ENCODE measurements around the gene ZEB2.

The ZEB2 gene

DNA sequence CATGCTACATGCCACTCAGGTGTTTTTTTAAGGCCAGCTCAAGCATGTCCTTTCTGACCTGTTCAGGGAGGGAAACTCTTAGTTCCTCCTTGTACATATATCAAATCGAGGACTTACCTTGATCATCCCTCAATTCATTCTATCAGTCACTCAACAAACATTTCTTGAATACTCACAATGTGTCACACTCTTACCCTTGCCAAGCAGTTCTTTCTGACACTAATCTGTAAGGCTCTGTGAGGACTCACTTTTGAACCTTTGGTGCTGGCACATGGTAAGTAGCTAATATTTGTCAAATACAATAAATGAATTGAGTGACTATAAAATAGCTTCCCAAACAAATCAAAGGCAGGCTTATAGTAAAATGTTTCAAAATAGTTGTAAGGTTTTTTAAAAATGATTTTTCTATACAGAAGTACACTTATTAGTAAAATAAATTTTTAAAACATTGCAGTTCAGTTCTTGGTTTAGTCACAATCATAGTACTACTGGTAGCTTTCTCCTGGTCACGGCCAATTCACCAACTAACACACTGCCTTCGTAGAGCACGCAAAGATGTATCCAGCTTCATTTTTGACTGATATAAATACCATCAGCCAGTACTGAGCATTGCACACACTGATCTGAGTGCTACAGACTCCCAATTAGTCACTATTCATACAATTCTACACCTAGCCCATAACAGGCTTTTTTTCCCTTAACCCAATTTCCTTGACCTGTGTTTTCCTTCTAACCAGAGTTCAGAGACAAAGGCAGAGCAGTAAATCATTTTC is 50.9 kb downstream of the ZEB2 start:
- no peak for DNase-seq

DNA sequence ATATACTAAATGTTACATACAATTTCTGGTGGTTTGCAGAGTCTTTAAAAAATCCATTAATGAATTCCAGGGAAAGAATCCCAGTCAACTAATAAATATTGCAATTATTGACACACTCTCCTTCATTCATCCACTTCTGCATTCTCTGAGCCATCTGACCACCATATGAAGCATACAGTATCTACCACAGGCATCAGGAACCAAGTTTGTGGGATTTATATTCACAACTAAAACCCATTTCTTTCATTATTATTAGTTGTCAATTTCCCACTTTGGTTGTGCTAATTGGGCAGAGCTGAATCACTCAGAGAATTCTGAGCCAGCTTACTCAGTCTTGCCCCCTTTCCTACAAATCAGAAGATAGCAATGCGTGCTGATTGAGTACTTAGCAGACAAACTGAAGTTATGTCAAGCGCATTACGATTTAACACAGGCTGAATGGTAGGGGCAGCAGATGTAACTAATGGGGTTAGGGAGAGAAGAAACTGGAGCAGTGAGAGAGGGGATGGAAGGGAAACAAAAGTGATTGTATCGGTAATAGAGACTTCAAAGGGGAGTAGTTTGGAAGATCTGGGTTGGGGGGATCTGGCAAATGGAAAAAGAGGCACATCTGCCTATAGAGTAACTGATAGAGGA is 52.3 kb downstream of the ZEB2 start:
- DNase-seq = no peak

DNA sequence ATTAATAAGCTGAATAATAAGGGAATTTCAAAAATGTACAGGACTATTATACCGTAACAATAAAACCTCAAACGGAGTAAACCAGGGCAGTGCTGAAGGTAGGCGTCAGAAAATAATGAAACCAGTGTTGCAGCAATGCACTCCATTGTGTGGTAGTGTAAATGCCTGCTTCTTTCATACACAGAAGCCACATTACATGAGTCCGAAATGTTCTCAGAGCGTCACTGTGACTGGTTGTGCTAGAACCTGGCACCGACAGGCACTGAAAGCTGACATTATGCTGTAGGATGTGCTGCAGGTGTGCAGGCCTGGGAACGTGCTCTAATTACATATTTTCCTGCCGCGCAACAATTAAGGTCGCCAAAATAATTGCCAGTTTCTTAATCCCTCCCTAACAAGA is 53.3 kb downstream of the ZEB2 start:
- DNase-seq = no peak

DNA sequence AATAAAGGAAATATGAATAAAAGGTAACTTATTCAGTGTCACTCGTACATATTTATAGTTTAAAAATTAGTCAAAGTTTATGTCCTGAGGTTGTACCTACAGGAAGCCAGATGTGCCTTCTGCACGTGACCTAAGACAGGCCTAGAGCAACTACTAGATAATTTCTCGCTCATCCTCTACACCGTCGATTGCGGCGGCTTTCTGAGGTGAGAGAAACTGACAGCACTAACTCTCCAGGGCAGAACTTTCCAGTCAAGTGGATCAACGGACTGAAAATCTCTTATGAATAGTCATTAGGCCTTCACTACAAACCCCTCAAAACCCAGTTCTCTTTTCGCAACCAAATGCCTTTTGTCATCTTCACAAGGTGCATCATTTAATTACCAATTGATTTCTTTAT is 54.2 kb downstream of the ZEB2 start:
- DNase-seq = no peak

DNA sequence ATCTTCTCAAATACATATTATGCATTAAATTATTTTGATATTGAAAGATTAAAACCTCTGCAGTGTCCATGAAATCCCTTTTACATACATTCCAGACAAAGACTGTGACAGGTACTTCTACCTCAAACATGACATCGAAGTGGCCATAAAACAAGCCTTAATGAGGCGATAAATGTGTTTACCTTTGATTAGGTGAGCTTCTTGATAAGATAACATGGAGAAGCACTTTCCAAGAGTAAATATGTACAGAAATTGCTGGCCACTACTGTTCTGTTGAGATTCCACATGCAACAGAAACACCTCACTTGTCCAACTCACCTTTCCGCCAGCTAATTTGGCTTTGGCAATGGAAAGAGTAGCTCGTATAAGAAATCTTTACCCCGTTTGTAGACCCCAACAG is 55.2 kb downstream of the ZEB2 start:
- DNase-seq = no peak

DNA sequence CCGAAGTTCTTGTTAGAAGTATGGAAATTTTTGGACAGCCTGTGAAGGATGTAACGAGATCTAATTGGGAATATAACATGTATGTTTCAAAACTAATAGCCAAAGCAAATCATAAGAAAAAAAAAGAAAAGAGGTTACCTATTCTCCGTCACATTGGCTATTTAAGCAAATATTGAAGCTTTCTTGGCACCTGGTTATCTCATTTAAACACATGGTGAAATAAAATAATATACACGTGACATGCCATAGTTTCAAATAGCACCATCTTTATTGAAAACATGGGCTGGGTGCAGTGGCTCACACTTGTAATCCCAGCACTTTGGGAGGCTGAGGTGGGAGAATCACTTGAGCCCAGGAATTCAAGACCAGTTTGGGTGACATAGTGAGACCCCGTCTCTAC is 56.7 kb downstream of the ZEB2 start:
- no peak for DNase-seq

DNA sequence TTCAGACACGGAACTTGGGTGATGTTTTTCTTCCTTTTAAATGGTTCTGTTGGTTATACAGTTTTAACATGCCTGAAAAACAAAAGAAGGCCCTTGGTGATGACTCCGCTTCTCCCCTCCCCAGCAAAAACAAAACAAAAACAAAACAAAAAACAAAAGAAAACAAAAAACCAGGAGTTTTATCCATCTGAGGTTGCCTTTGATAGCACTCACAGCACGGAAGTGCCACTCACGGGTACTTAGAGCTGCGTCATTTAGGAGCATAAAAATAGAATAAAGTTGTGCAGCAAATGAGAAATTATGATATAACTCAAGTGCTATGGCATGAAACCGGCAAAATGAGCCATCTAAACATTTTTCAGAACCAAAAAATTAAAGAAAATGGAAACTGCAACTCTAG is 57.7 kb downstream of the ZEB2 start:
- no peak for DNase-seq

DNA sequence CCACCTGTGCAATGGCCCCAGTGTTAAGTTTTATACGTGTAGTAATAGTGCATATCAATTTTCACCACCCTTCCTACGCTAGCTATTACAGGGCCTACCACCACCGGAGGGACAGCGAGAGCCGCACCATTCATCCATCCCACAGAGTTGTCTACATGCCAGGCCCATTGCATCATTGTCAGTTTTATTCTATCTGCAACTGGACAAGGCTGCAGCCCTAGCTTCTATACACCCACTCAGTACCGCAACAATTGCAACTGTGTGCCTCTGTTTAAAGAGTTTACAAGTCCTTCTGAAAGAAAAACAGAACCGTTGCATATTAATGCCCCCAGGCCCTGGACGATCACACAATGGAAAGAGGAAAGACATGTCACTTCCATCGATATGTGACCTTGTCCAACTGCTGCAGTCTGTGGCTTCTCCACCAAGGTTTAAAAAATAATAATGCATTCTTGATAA is 58.6 kb downstream of the ZEB2 start:
- peak; percentile 56 for DNase-seq

DNA sequence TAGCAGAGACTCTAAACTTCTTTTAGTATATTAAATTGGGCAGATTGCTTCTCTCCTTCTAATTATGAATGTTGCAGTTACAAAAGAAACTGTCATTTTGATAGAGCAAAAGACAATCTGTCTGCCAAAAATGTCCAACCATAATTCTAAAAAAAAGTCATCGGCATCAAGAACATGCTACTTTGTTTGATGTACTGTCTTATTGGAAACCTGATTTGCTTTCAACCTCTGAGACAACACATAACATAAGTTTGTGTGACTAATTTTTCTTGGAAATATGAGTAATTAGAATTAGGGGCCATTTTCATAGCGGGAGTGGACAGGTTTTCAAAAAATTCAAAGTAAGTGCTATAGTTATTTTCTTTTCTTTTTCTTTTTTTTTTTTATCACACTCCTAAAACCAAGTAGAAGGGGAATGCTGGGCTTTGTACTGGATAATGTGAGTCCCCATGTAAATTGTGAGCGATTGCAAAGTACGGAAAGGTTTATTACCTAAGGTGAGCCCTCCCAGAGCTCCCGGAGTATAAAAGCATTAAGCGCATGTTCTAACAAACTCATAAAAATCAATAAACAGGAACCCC is 59.1 kb downstream of the ZEB2 start:
- DNase-seq = no peak

DNA sequence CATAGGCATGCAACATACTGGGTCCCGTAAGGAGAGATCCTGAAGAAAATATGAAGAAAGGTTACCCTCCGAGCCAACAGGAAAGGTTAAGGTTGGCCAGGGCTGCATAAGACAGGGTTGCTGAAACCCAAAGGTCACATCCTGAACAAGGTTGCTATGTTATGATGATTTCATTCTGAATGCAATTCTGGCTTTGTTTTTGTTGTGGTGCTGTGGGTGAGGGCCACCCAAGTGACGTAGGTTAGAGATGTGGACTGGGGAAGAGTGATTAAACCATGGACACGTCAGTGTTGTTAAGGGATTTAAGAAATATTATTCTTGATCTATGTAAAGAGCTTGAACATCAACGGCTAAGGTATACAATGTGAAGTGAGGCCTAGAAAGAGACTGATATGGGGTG is 60.0 kb downstream of the ZEB2 start:
- DNase-seq = peak; percentile 91

DNA sequence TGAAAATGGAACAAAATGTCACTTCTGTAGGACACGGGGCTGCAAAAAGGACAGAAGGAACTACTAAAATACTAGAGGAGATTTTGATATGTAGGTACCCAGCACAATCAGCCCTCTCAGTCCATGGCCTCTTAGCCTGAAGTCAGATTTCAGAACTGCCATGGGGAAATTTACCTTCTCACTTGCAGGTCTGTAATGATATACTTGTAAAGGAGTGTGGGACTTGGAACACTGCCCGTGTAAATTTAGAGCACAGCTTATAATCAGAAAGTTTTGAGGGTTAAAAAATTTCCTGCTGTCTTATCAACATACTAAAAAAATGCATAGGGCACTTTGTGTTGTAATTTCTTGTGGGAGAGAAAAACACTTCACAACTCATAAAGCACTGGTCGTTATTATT is 60.6 kb downstream of the ZEB2 start:
- no peak for DNase-seq

DNA sequence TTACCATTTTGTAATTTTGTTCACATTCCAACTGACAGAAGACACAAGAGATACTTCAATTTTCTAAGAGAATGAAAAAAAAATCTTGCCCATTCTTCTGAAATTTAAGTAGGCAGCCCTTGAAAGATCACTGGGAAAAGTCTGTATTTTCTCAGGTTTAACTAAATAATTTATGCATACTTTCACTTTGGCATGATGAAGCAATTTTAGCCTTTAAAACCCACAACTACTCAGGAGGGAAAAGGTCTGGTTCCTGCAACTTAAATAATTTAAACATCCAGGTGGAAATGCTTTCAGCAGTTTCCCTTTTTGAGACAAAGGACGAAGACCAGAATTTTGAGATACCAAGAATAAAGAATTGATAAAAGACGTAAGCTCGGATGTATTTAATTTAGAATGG is 61.4 kb downstream of the ZEB2 start:
- DNase-seq = no peak

DNA sequence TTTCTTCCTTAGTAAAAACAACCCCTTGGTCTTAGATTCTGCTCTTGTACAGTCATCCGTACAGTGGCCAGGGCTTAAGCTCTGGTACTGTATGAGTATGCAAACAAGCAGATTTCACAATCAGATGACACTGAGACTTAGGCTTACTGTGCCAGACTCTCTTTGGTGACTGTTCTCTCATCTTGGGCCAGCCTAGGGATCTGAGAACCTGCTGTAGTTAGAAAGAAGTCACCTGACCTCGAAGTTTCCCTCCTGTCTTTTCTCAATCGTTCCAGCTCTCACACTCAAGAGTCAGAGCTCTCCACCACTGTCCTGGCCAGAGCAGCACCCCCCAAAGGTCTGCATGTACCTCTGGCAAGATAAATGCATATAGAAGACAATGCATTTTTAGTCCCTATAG is 63.2 kb downstream of the ZEB2 start:
- peak; percentile 93 for DNase-seq

DNA sequence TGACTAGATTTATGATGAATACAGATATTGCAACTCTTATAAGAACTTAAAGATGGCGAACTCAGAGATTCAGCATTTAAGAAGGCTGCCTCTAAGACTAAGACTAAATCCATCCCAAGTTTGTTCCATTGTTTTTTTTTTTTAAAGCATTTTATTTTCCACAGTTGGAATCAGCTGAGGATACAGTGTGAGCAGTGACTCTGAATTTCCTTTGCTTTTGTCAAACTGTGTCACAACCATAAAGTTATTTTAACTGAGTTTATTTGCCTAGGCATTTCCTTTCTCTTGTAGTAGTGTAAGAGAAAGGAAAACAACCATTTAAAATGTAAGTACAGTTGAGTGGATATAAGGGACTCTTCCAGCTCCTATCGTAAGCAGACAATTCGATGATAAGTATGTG is 63.9 kb downstream of the ZEB2 start:
- no peak for DNase-seq

DNA sequence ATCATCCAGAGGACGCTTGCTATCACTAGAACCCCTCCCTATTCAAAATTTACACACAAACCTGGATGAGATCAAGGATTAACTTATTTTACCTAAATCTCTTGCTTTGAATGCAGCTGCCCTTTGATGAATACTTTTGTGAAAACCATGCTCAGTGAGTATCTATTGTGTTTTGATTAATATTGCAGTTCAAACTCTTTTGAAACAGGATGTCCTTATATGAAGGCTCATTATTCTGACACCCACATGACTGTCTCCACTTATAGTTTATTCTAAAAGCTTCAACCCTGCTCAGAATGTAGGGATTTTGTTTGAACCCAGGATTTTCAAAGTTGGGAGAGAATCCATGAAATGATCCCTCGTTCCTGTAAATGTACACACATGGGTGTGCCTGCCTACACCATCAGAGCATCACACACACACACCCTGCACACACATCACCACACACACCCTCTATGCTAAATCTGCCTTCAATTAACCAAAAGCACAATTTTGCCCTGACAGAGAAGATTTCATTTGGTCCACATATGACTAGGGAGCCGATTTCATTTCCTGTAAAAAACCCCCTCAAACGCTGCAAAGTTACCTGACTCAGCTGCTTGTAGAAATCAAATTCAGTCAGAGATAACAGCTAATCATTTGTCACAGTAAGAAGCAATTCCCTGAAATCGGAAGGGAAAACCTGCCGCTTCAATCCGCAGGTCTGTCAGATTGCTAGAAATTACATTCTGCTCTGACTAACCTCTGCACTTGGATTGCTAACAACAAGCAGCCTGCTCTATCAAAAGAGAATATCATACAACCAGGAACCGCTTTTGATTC is 65.2 kb downstream of the ZEB2 start:
- DNase-seq = peak; percentile 38

DNA sequence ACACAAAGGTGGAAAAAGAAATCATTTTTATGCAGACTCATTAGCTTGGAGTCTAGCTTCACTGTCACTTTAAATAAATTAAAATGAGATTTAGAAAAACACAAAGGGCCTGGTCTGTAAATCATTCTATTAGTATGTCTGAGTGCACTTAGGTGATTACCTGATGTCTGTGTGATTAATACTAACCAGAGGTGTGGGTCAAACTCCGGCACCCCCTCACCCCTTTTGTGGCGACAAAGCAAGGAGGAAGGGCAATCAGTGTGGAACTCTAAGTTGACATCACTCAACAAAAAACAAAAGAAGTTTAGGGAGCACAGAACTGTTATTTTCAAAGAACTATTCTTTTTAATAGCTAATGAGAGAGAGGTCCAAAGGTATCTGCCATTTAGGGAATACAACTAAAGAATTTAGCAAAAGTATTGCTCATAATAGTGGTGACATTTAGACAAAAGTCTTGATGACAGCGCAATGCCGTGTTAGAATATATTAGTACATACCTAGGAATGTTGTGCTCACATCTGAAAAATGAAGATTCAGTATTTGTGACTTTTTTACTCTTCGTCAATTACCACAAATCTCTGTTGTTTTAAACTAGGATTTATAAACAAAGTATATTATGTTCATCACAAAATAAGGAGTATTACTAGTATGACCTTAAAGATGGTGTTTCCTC is 66.3 kb downstream of the ZEB2 start:
- peak; percentile 66 for DNase-seq

DNA sequence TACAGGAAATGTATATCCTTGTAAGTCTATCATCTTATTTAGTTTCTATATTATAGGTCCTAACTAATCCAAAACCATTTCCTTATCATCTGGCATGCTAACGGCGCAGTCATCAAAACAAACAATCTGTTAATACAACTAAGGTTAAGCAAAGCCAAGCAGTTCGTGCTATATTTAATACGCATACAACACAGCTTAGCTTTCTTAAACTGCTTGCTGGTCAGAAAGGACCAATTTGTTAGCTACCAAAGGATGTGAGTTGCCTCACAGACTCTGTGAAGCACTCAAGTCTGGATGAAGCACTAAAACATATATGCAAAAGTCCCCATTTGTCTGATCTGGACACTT is 67.0 kb downstream of the ZEB2 start:
- peak; percentile 50 for DNase-seq

DNA sequence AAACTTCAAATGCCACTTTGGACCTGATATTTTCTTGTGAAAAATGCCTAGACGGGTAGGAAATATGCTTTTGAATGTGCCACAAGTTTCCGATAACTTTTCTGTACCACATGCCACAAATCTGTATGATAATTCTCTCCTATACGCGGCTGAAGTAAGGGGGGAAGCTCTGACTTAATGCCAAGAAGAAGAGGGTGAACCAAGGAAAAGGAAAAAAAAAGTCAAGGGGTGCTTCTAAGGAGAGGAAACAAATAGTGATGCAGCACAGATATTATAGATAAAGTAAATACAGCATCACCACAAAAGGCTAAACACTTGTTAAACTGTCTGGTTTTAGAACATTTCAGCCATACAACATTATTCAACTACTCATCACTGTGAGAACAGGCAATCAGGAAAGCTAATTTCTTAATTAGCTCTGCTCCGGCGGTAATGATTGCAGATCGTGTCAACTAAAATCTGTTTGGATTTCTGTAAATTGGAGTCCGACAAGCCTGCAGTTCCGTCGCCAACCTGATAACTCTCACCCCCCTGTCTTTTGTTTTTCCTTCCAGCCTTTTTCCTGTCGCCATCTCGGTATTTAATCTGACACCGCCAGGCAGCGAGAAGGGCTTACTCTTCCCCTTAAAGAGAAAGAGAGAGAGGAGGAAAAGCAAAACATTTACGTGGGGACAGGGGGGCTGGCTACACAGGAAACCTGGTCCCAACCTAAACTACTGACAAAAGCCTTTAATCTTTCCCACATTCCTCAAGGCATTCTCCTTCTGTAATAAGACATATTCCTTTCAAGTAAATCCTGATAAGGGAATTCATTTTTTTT is 67.5 kb downstream of the ZEB2 start:
- DNase-seq = peak; percentile 45

DNA sequence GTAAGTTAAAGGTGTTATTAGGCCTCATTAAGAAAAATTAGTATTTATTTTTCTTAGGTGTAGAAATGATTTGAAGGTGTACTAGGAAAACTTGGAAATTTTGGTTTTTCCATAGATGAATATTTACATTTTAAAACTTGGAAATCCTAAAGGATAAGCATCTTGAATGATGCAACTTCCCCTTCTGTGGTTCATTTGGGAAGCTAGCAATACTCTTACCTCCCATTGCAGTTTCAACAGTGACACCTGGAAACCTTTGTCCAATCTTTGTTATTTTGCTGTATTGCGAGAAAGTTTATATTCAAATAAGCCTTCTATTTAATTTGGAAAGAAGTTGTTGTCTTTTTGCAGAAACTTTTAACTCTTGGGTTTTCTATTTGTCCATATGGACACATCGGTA is 68.5 kb downstream of the ZEB2 start:
- no peak for DNase-seq

DNA sequence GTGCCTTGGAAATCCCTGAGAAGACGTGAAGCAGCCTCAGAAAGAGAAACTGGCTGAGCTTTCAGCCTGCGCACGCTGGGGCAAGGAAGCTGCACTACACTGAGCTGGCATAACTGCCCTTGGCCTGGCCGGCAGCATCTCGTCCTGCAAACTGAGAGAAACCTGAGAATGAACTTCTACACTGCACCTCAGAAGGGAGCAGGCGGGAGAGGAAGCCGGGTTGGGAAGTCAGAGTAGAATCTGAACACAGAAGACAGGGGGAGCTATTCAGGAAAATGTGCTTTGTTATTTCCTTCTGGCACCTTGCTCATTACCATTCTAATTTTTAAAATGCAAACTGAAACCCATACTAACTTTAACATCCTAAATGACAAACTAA is 70.9 kb downstream of the ZEB2 start:
- peak; percentile 34 for DNase-seq

DNA sequence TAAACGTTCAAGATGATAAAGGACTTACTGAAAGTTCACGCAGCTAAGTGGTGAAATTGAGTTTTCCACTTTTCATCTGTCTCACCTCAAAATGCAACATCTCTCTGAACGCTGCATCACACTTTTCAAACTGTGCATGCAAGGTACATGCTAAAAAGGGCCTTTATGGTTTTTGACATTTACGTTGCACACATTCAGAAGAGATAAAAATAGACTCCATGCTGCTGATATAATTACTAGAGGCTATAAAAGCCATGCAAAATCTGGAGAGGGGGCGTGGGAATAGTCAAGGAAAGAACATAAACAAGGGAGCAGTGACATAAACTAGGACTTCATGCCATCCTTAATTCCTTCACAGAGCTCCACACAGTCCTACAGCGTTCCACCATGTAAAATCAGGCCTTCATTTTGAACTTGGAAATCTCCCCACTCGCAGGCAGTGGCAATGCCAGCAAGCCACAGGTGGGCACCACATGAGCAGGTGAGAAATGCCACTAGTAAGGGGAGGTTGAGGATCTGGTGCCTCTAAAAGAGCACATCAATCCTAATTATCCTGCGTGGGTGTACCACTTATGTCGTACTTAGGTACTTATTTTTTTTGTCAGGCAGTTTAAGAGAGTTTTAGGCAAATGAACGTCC is 71.4 kb downstream of the ZEB2 start:
- no peak for DNase-seq

DNA sequence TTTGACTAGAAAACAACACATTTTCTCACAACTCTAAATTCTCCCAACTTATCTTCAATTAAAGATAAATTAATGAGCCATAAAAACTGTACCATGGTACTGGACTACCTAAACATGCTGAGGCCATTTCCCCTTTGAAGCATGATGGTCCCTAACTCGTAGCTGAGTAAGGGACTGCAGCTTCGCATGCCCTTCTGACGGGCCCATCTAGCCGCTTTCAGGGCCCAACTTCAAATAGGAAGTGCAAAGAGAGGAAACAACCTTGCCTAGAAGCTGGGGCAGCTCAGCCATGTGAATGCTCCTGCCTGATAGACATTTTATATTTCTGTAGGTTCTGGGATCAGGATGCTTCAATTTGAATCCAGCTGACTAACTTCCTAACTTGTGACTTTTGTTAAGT is 72.4 kb downstream of the ZEB2 start:
- DNase-seq = no peak

Data from HCEC 1CT (cell line).